ENCODE measurements around the gene ARMCX5. TPM values are rescaled to one million over a fixed set of nuclear protein-coding genes. Genes with fewer than 3 reads are reported as not detected.

ARMCX5 gene
- total RNA-seq, 1 experiment from 2014 or later = 13.5 TPM

GRCh38 chrX:102610905-102611304, 11.6 kb downstream of the ARMCX5 start:
- ATAC-seq (no peak), DNase-seq (ENCODE audit: low spot score) (no peak)
- CTCF ChIA-PET = no interaction called here
- Mint-ChIP-seq H3K4me3 (no peak overlapping the region), H3K4me1 (no peaks in the 10 kb centered on the region), H3K27ac (no peak overlapping the region), H3K27me3 (ENCODE audit: low read depth) (no peaks in the 10 kb centered on the region), H3K9me3 (no peaks in the 10 kb centered on the region), H3K36me3 (peaks cover 12% of the 10 kb centered on the region)
- POLR2A ChIA-PET = no interaction called here
- TF ChIP-seq MLX (CRISPR knock-in tag; IDR thresholded peaks at IDR 0.05) = no peak
- TF ChIP-seq ELF4 (CRISPR knock-in tag; IDR thresholded peaks at IDR 0.05; ENCODE audit: low read depth) = no peak
- no peak for TF ChIP-seq E2F4 (CRISPR knock-in tag; IDR thresholded peaks at IDR 0.05; ENCODE audit: borderline replicate concordance, low read depth)
- no peak for TF ChIP-seq GRHL2 (CRISPR knock-in tag; IDR thresholded peaks at IDR 0.05; ENCODE audit: insufficient replicate concordance, severe bottlenecking)
- no peak for TF ChIP-seq ZNF281 (CRISPR knock-in tag; IDR thresholded peaks at IDR 0.05)
- TF ChIP-seq SMAD4 (CRISPR knock-in tag; IDR thresholded peaks at IDR 0.05) = no peak
- no peak for TF ChIP-seq MYBL2 (CRISPR knock-in tag; IDR thresholded peaks at IDR 0.05)

- ChIA-PET POLR2A (no interaction called here), CTCF (no interaction called here)
- Mint-ChIP-seq H3K27ac (no peak overlapping the region), H3K27me3 (ENCODE audit: low read depth) (no peaks in the 10 kb centered on the region; the same call in 1 of the 2 replicates), H3K4me1 (no peaks in the 10 kb centered on the region), H3K36me3 (peaks cover 26% of the 10 kb centered on the region), H3K9me3 (peaks cover 25% of the 10 kb centered on the region), H3K4me3 (no peak overlapping the region)
- no peak for DNase-seq (ENCODE audit: low spot score)
- TF ChIP-seq GRHL2 (CRISPR knock-in tag; IDR thresholded peaks at IDR 0.05; ENCODE audit: insufficient replicate concordance, severe bottlenecking) = no peak
- no peak for TF ChIP-seq ZNF219 (CRISPR knock-in tag; IDR thresholded peaks at IDR 0.05; ENCODE audit: borderline replicate concordance)
- TF ChIP-seq TEAD4 (CRISPR knock-in tag; IDR thresholded peaks at IDR 0.05) = no peak
- no peak for TF ChIP-seq NFATC4 (CRISPR knock-in tag; IDR thresholded peaks at IDR 0.05)
- TF ChIP-seq PREB (CRISPR knock-in tag; IDR thresholded peaks at IDR 0.05; ENCODE audit: borderline replicate concordance) = no peak
- TF ChIP-seq CDX4 (CRISPR knock-in tag; IDR thresholded peaks at IDR 0.05; ENCODE audit: borderline replicate concordance) = no peak
- no peak for TF ChIP-seq GABPB1 (CRISPR knock-in tag; IDR thresholded peaks at IDR 0.05)
- no peak for TF ChIP-seq TEAD1 (CRISPR knock-in tag; IDR thresholded peaks at IDR 0.05)
- no peak for TF ChIP-seq FOXP1 (CRISPR knock-in tag; IDR thresholded peaks at IDR 0.05; ENCODE audit: borderline replicate concordance)
- no peak for ATAC-seq
Observed at GRCh38 chrX:102624105-102624504, 24.8 kb downstream of the ARMCX5 start.

- DNase-seq (ENCODE audit: low spot score) = no peak
- H3K27ac Mint-ChIP-seq = no peak overlapping the region
- ChIA-PET POLR2A (no interaction called here), CTCF (no interaction called here)
- no peaks in the 10 kb centered on the region; the same call in 1 of the 2 replicates for H3K27me3 Mint-ChIP-seq (ENCODE audit: low read depth)
- no peaks in the 10 kb centered on the region for H3K36me3 Mint-ChIP-seq
- no peaks in the 10 kb centered on the region for H3K9me3 Mint-ChIP-seq
- H3K4me3 Mint-ChIP-seq = no peak overlapping the region
- no peaks in the 10 kb centered on the region for H3K4me1 Mint-ChIP-seq
- no peak for ATAC-seq
- TF ChIP-seq ARID4B (CRISPR knock-in tag; IDR thresholded peaks at IDR 0.05; ENCODE audit: borderline replicate concordance) = no peak
- TF ChIP-seq NFYB (CRISPR knock-in tag; conservative IDR thresholded peaks at IDR 0.05; ENCODE audit: low read depth) = no peak
- no peak for TF ChIP-seq PRDM15 (CRISPR knock-in tag; IDR thresholded peaks at IDR 0.05)
Observed at GRCh38 chrX:102627640-102628039, 28.3 kb downstream of the ARMCX5 start.
